MCF 10A (cell line): Measurements from ENCODE around the gene DYNLL1. TPM values are rescaled to one million over a fixed set of nuclear protein-coding genes. Genes with fewer than 3 reads are reported as not detected.

Source experiments
- BruUV-seq: library from RNA; stranded (reverse); fragments of 400-500 nt; replicated peaks from 2 replicates; lab custom pipeline; 2021; lab: Mats Ljungman, UMichigan
- CTCF ChIA-PET: fragments of 300-600 bp; sonication (Branson Sonifier 250); formaldehyde crosslinking; extraction: SDS; loops from one replicate; lab custom pipeline; 2021; ENCODE audit warnings: antibody characterized with exemption, inconsistent platforms; lab: Yijun Ruan, JAX
- POLR2A ChIA-PET: fragments of 300-600, 350-650 bp; sonication (Branson Sonifier 250); formaldehyde crosslinking; extraction: SDS; loops from one replicate; lab custom pipeline; 2020; ENCODE audit warnings: antibody characterized with exemption, inconsistent platforms; lab: Yijun Ruan, JAX
- DNase-seq: peaks from one replicate; pipeline ENCODE4 v3.0.0-alpha.2; 2018; ENCODE audit not compliant: unreplicated experiment
- H3K27ac Mint-ChIP-seq: one replicate; pipeline ENCODE4 v1.8.0; 2022; ENCODE audit warnings: mild to moderate bottlenecking, low read depth, mixed read lengths; ENCODE audit not compliant: unreplicated experiment
- H3K27me3 Mint-ChIP-seq: one replicate; pipeline ENCODE4 v1.8.0; 2022; ENCODE audit warnings: mixed read lengths; ENCODE audit not compliant: insufficient read depth, unreplicated experiment
- H3K36me3 Mint-ChIP-seq: one replicate; pipeline ENCODE4 v1.8.0; 2022; ENCODE audit warnings: mild to moderate bottlenecking, moderate library complexity, mixed read lengths; ENCODE audit not compliant: insufficient read depth, unreplicated experiment
- H3K4me1 Mint-ChIP-seq: one replicate; pipeline ENCODE4 v1.8.0; 2022; ENCODE audit warnings: mixed read lengths; ENCODE audit not compliant: insufficient read depth, unreplicated experiment
- H3K4me3 Mint-ChIP-seq: one replicate; pipeline ENCODE4 v1.8.0; 2022; ENCODE audit warnings: mild to moderate bottlenecking, moderate library complexity, mixed read lengths; ENCODE audit not compliant: unreplicated experiment
- H3K9me3 Mint-ChIP-seq: one replicate; pipeline ENCODE4 v1.8.0; 2022; ENCODE audit warnings: mixed read lengths; ENCODE audit not compliant: unreplicated experiment
- CTCF ChIP-seq: fragments of 200-600 bp; IDR thresholded peaks from one replicate; pipeline ENCODE4 v1.8.0; 2022; ENCODE audit warnings: antibody characterized with exemption, mild to moderate bottlenecking; ENCODE audit not compliant: unreplicated experiment
- intact Hi-C: fragments of 100-400 bp; cut with micrococcal nuclease; formaldehyde crosslinking; loops from 2 replicates; pipeline ENCODE4 v1.14.1; 2022
- total RNA-seq: library from RNA; stranded (reverse); gene quantifications from 2 replicates; pipeline ENCODE4 v1.2.3, GENCODE V29; 2022

The DYNLL1 gene
- total RNA-seq, 1 experiment from 2014 or later, result 247 TPM

GRCh38 chr12:120453060-120453750 lies 42.7 kb upstream of the DYNLL1 start:
- Mint-ChIP-seq H3K4me3 (no peak overlapping the region), H3K9me3 (no peaks in the 10 kb centered on the region), H3K4me1 (no peaks in the 10 kb centered on the region), H3K27ac (no peak overlapping the region), H3K27me3 (no peaks in the 10 kb centered on the region), H3K36me3 (peaks cover 84% of the 10 kb centered on the region)
- BruUV-seq, result no TSS peak
- intact Hi-C loops, result no loop called here
- CTCF ChIA-PET, result interaction anchor here (0.5 to 2.6 kb wide), 13 partner anchors 9 to 130 kb away, joined by 3 to 13 read pairs (median 4); partner anchors contain the start of gene SRSF9
- DNase-seq, result no peak
- POLR2A ChIA-PET, result interaction anchor here (0.7 to 1.9 kb wide), 4 partner anchors 13 to 662 kb away, joined by 3 to 6 read pairs (median 4); partner anchors contain the start of gene COX6A1
- TF ChIP-seq CTCF, result no peak

GRCh38 chr12:120453977-120454376 lies 41.9 kb upstream of the DYNLL1 start:
- H3K4me1 Mint-ChIP-seq, result no peaks in the 10 kb centered on the region
- POLR2A ChIA-PET, result interaction anchor here (0.8 to 1.9 kb wide), 3 partner anchors 13 to 16 kb away, joined by 3 to 6 read pairs (median 4); partner anchors contain the start of gene COX6A1
- no peaks in the 10 kb centered on the region for H3K9me3 Mint-ChIP-seq
- no peaks in the 10 kb centered on the region for H3K27me3 Mint-ChIP-seq
- H3K27ac Mint-ChIP-seq, result no peak overlapping the region
- H3K36me3 Mint-ChIP-seq, result peaks cover 80% of the 10 kb centered on the region
- no peak overlapping the region for H3K4me3 Mint-ChIP-seq
- intact Hi-C loops, result no loop called here
- DNase-seq, result peak; percentile 46
- CTCF ChIA-PET, result interaction anchor here (0.5 to 5.8 kb wide), 10 partner anchors 11 to 720 kb away, joined by 3 to 42 read pairs (median 4); partner anchors contain the start of gene SRSF9
- BruUV-seq, result no TSS peak
- TF ChIP-seq CTCF, result peak; percentile 58

GRCh38 chr12:120455302-120455701 lies 40.6 kb upstream of the DYNLL1 start:
- Mint-ChIP-seq H3K4me1 (no peaks in the 10 kb centered on the region), H3K36me3 (peaks cover 78% of the 10 kb centered on the region), H3K27me3 (no peaks in the 10 kb centered on the region), H3K4me3 (no peak overlapping the region), H3K9me3 (no peaks in the 10 kb centered on the region), H3K27ac (no peak overlapping the region)
- BruUV-seq, result no TSS peak
- CTCF ChIA-PET, result interaction anchor here (0.6 to 5.8 kb wide), 4 partner anchors 12 to 37 kb away, joined by 3 to 42 read pairs (median 4); partner anchors contain the start of gene SRSF9
- DNase-seq, result no peak
- no peak for TF ChIP-seq CTCF
- POLR2A ChIA-PET, result no interaction called here
- intact Hi-C loops, result no loop called here

DNA sequence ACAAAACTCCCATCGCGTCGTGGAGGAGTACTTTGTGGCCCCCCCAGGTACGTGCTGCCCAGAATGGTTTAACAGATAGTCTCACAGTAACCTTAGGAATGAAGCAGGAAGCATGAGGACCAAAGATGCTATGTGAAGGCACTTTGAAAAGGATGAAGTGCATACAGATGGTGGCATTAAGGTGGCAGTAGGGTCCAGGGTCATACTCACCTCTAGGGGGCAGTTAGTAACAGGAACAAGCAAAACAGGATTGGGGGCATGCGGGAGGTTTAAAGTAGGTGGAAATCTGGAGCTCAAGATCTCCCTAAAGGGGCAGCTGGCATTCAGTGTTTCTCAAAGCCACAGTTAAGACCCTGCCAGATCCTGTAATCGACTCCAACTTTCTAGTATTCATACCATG lies 38.8 kb upstream of the DYNLL1 start:
- intact Hi-C loops, result no loop called here
- no peak for DNase-seq
- no TSS peak for BruUV-seq
- Mint-ChIP-seq H3K27ac (no peak overlapping the region), H3K4me1 (no peaks in the 10 kb centered on the region), H3K27me3 (no peaks in the 10 kb centered on the region), H3K36me3 (peaks cover 86% of the 10 kb centered on the region), H3K9me3 (no peaks in the 10 kb centered on the region), H3K4me3 (no peak overlapping the region)
- peak; percentile 15 for TF ChIP-seq CTCF
- POLR2A ChIA-PET, result interaction anchor here (0.7 to 1.7 kb wide), 4 partner anchors 9 to 18 kb away, joined by 3 to 5 read pairs (median 4); no protein-coding TSS in a partner anchor
- CTCF ChIA-PET, result interaction anchor here (0.6 to 5.8 kb wide), 6 partner anchors 10 to 130 kb away, joined by 3 to 42 read pairs (median 4); partner anchors contain the start of genes PLA2G1B and SRSF9
